Measurements from ENCODE around the gene TCF4.

The TCF4 gene

GRCh38 chr18:55543130-55543704 lies 44.8 kb downstream of the TCF4 start:
- no peak for DNase-seq

- DNase-seq, result no peak
Measured at GRCh38 chr18:55541571-55541970, 46.4 kb downstream of the TCF4 start.

- DNase-seq, result no peak
Measured at GRCh38 chr18:55539240-55539639, 48.8 kb downstream of the TCF4 start.

DNA sequence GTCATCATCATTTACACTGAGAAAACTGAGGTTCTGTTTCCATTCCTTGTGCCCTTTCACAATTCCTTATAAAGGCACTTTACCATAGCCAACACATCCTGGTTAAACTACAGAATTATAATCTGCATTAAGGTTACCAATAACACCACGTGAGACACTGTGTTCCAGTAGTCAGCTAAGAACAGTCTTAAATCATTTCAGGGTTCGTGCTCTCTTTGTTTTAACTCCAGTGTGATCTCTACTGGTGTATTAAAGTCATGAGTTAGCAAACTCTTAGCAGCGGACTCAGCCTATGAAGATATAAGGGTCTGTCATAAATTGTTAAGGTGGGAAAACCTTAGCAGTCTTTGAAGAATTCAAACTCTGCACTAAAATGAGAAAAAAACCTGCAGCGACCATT lies 53.0 kb downstream of the TCF4 start:
- no peak for DNase-seq

DNA sequence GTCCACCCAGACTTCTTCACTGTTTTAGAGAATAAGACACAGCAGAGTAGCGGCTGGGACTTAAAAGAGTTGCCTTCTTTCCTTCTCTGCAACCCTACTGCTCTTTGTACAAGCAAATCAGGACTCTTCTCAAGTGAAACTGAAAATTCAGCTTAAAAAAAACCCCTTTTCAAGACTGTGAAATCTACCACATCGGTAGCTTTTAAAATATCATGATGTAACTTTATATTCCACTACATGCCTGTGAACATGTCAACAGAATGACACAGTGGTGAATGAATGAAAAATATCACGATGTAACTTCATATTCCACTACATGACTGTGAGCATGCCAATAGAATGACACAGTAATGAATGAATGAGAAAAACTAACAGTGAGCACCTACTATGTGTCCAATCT lies 53.4 kb downstream of the TCF4 start:
- no peak for DNase-seq

GRCh38 chr18:55530166-55530565 lies 57.8 kb downstream of the TCF4 start:
- no peak for DNase-seq

DNA sequence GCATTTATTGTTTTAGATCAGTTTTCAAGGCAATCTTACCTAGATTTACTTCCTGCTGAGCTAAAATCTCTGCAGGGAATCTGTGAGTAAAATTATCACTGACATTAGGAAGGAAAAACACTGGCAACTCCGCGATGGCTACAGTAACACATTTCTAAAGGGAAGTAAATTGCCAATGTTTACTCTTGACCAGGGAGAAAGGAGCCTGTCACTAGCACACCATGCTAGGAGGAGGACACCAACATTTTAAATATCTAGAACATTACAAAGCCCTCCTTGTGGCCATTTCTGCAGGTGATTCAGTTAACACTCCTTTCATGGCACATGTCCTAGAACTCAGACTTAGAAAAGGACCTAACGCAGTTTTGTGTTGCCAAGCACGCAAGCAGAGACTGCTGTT lies 58.4 kb downstream of the TCF4 start:
- DNase-seq, result no peak

GRCh38 chr18:55525845-55526244 lies 62.1 kb downstream of the TCF4 start:
- DNase-seq, result no peak

DNA sequence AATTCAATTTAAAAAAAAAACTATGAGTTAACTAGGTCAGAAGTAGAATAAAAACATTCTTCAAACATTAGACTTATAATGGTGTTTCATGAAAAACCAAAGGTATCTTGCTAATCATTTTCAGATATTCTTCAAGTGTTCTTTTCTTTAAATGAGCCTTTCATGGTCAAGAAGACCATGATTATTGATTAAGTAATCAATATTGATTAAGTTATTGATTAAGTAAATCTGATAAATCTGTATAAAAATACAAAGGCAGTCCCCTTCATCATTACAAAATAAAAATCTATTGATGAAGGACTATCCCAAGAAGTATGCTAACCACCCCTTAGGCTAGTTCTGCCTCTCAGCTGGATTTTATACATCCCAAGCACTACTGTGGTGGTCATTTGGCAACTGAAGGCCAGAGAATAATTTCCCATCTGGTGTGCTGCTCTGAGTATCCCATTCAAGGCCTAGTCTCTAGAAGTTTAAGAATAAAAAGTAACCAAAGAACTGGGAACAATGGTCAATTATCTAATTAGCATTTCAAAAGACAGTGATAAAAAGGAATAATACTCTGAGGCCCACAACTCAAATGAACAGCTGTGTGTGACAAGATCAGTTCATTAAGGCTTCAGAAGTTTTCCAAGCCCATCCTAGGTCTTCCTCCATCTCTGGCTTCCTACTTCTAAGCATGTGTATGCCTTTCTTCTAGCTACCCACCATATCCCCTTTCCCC lies 63.5 kb downstream of the TCF4 start:
- no peak for DNase-seq

DNA sequence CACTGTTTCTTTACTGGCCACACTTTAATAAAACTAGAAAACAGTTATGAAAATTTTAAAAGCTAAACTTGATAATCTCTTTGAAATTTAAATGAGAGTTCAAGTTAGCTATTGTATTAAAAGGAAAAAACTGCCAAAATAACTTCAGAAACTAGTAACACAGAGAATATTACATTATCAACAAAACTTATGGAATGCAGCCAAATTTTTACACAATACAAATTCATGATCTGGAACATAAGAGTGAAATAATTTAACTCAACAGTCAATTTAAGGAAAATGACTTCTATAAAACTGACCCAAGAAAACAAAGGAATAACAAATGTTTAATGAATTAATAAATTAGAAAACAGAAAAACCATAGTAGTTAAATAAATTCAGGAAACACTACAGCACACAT lies 65.0 kb downstream of the TCF4 start:
- no peak for DNase-seq

GRCh38 chr18:55522011-55522410 lies 66.0 kb downstream of the TCF4 start:
- no peak for DNase-seq

DNA sequence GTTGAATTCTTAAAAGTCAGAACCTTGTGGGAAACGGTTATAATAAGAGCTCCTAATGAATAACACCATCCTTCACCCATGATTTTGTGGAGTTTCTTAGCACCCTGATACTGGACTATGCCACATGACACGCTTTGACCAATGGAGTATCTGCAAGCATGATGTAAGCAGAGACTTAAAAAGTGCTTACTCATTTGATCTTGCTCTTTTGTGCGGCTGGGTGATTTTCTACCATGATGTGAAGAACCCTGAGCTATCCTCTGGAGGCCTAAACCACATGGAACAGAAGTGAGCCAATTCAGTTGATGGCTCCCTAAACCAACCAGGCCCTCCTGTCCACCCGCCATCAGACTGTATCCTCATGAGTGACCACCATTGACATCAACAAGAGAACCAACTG lies 70.9 kb downstream of the TCF4 start:
- no peak for DNase-seq

DNA sequence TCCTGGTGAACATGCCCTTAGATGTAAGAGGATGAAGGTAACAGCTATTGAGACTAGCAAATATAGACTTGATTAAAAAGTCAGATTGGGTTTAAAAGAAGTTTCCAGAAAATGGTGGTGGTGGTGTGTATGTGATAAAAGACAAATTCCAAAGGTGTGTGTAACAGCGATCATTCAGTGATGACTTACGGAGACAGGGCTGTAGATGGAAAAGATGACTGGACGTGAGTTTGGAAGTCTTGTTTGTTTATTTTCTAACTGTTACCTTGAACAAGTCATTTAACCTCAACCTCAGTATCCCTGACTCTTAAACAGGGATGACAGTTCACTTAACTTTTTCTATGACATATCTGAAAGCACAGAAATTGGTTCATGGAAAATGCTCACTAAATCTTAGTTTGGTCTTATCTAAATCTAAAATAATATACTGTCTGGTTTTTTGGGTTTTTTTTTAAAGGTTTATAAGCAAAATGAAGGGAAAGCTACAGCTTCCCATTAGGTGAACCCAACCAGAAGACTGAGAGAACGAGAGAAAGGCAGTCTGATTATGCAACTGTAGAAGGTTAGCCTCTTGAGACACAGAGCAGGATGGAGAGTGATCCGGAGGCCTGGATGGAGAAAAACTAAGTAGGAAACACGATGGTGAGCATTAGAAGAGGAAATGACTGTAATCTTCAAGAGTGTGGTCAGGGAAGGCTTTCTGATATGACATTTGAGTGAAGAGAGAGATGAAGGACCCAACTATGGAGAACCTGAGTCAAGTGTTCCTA lies 71.9 kb downstream of the TCF4 start:
- no peak for DNase-seq

- no peak for DNase-seq
Measured at GRCh38 chr18:55515214-55515613, 72.8 kb downstream of the TCF4 start.

DNA sequence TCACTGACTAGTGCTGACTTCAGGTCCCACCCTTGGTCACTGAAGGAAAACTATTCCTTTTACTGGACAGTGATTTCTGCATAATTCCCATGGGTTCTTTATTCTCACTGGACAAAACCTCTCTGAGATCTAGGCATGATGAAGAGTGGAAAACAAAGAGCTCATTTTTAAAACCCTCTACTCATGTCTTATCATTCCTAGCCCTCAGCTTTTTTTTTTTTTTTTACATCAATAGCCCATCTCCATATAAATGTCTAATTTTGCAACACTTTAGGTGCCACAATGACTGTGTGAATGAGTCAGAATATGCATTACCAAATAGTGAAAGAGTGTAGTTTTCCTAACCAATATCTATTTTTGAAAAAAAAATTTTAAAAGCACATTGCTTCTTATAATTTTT lies 74.8 kb downstream of the TCF4 start:
- no peak for DNase-seq

- DNase-seq, result no peak
Measured at GRCh38 chr18:55511277-55511676, 76.7 kb downstream of the TCF4 start.

GRCh38 chr18:55510809-55511208 lies 77.2 kb downstream of the TCF4 start:
- no peak for DNase-seq

GRCh38 chr18:55509631-55510324 lies 78.2 kb downstream of the TCF4 start:
- DNase-seq, result no peak

DNA sequence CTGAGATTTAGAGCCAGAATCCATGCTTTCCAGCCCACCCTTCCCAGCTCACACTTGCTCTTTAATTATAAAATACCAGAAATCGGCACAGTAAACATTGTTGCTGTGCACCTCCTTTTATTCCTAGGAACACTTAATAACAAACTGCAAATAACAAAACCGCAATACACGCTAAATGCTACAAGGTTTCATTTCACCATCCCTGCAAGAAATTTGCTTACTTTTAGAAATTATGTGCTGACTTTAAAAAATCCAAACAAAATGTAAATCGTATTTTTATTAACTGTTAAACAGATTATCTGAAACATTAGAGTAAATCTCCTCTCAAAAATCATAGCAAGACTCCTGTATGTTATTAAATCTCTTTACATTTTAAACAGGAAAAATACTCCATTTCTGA lies 79.3 kb downstream of the TCF4 start:
- no peak for DNase-seq

GRCh38 chr18:55506074-55506473 lies 81.9 kb downstream of the TCF4 start:
- DNase-seq, result no peak

DNA sequence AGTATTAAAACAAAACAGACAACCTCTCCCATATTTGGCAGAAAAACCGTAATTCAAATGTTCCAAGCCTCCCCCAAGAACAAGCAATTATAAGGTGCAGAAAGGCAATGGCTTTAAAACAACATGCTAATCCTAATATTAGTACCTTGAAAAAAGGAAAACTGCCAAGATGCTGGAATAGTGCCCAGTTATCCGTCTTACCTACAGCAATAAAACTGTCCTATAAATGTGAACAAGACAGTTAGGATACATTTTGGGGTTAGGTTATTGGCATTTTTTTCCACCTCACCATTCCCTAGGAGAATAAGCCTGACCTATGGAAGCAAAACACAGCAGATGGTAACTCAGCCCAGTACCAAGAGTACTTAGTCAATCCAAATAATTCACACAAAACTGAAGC lies 83.2 kb downstream of the TCF4 start:
- no peak for DNase-seq

GRCh38 chr18:55503167-55503820 lies 84.7 kb downstream of the TCF4 start:
- no peak for DNase-seq

Measured in GOT3 (cell line).